GM18858 (cell line): ENCODE results near the gene PLA2G4C.

Experiments used
- ATAC-seq: cut with Tn5 transposase; IDR thresholded peaks from one replicate; pipeline ENCODE4 v1.9.1; 2021; ENCODE audit not compliant: unreplicated experiment

The PLA2G4C gene

DNA sequence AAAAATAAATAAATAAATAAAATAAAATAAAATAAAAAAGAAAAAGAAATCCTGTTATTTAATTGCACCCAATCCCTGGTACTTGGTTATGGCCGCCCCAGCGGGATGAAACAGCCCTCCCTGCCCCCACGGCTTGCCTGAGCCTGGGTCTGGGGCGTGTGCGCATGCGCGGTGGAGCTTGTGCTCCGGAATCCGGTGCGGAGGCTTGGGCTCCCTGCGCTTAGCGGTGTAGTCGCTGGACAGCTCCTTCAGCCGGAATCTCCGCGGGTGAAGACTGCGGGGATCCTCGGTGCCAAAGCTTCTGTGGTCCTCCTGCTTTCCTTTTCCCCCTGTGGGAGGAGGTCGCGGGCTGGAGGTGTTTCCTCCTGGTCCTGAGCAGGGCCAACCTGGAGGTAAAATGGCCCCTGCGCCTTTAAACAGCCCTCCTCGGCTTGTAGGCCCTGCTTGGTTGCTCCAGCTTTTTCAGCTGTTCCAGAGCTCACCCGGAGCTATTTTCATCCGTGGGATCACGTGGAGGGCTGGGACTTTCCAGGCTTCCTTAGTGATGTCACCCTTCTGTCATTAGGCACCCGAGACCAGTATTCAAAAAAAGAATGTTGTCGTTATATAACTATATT lies at the start of gene PLA2G4C:
Gene PLA2G4C (minus strand): TSS at position 468 of the 617 bp plus-strand sequence. CDS start 4,288 bp downstream, outside the sequence.
- no peak for ATAC-seq

DNA sequence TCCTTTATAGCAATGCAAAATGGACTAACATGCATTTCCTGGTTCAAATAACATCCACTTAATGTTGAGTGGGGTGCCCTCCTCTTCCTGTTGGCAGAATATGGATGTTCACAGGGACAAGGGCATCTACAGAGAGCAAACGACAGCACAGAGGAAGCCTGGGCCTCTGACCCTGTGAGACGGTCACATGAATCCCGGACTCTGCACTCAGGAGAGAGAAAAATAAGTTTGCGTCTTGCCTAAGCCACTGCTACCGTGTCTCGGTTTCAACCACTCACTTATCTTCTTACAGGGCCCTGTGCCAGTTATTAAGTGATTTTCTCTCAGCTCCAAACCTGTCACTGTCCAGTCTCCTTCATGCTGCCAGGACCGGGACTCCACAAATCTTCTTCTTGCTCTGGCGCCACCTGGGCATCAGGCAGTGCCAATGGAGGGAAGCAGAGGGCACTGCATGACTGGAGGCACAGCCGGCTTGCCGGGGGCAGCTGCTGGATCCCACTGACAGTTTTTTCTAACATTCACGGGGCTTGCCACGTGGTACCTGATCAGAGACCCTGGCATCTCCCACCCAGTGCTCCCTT lies 47.7 kb upstream of the PLA2G4C start:
- no peak for ATAC-seq

DNA sequence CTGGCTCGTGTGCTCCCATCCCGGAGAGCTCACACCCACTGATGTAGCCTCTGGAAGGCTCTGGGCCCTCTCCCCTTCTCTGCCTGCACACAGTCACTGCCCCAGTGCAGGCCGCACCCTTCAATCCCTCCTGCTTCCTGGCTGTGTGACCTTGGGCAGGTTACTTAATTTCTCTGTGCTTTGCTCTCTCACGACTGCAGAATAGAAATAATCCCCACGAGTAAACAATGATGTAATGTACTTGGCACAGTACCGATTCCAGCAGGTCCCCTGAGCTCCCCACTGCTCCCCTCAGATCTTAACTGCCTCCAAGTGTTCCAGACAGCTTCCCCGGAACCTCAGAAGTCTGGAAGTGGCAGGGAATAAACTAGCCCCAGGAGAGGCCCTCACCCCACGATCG lies 43.4 kb upstream of the PLA2G4C start:
- no peak for ATAC-seq

DNA sequence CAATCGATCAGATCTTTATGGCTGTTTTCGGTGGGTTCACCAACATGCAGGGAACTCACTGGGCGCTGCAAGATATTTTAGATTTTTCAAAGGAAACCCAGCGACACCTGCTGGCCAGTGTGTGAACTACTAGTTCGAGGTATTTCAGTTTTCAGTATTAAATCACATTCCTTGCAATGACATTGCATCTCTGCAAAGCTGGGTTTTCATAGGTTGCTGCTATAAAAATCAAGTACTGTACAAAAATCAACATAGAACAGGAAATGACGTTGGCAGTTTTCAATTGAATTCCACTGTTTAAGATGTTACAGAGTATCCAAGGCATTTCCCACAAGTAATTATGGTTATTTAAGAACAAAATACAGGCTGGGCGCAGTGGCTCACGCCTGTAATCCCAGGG lies 41.9 kb upstream of the PLA2G4C start:
- no peak for ATAC-seq

- no peak for ATAC-seq
Observed at GRCh38 chr19:48149430-48149829, 38.8 kb upstream of the PLA2G4C start.

- no peak for ATAC-seq
Observed at GRCh38 chr19:48148576-48148975, 38.0 kb upstream of the PLA2G4C start.

DNA sequence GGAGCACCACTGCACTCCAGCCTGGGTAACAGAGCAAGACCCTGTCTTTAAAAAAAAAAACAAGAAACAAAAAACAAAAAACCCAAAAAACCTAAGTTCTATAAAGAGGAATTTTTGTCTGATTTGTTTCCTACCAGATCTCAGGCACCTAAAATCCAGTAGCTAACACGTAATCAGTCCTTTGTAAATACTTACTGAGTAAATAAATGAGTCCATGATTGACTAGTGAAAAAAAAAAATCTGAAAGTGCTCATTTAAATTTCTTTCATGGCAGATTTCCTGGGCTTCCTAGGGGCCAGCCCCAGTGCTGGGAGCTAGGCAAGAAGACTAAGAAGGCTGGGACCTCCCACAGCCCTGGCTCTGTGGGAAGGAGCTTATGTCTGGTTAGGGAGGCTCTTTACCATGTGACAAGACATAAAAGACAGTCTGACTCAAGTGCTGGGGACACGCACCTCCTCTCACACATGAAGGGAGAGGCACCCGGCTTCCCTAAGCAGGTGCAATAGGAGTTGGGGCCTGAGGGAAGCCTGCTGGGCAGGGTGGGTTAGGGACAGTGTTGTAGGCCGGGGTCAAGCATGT lies 37.1 kb upstream of the PLA2G4C start:
- no peak for ATAC-seq

GRCh38 chr19:48139053-48139452 lies 28.4 kb upstream of the PLA2G4C start:
- ATAC-seq = no peak

DNA sequence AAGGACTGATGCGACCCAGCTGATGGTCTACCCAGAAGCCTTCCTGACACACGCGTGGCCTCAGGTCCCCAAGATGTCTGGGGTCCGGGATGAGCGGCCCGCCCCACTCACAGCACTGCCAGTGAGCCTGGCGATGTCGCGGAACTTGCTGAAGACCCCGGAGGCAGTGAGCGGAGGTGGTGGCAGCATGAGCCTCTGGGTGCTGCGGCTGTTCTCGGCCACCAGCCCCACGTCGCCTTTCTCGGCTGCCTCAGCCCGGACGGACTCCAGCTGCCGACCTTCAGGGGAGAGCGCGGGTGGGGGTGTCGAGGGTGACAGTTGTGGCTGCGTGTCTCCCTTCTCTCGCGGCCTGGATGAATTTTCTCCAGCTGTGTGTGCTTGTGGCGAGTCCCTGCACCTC lies 26.8 kb upstream of the PLA2G4C start:
- no peak for ATAC-seq

GRCh38 chr19:48136547-48136946 lies 25.9 kb upstream of the PLA2G4C start:
- ATAC-seq = no peak

DNA sequence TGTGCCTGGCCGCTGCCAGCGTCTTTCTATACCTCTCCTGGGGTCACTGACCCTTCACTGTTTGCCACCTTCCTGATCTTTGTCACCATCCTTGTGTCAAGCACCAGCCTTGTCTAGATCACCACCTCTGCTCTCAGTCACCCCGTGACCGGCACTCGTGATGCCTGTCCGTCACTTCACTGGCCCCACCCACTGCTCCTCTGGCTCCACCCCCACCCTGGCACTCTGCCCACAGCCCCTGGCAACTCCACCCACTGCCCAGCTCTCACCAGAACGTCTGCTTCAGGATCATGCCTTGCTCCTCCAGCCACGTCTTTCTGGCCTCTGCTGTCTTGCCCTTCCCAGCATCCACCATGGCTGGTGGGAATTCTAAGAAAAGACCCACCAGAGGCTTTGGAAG lies 24.8 kb upstream of the PLA2G4C start:
- ATAC-seq = no peak

DNA sequence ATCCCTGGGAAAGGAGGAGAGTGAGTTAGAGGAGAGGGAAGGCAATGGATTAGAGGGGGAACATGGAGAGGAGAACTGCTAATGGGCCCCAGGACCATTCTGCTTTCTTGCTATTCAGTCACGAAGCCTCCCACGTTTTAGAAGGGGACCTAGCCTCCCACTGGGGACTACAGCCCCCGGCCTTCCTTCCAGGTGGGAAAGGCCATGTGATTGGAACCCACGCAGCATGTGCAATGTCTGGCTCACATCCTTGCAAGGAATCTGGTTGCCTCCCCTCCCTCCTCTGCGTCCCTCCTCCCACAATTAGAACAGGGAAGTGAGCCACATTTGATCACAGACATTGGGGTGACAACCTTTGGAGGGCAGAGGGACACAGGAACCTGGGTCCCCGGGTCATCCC lies 22.5 kb upstream of the PLA2G4C start:
- no peak for ATAC-seq

DNA sequence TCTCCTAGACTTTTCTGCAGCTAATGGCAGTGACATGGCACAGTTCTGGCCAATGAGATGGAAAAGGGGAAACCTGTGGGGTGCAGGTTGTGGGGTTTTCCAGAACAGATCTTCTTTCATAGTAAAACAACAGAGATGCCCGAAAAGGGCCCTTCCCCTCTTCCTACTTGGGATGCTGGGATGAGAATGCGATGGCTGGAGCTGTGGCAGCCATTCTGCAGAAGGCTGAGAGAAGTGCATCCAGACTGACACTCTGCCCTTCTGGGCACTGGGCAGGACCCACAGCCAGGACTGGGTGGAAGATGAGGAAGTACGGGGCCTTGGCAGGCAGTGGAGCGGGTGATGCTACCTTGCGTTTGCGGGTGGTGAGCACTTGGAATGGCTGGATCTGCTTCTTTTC lies 16.9 kb upstream of the PLA2G4C start:
- no peak for ATAC-seq

- ATAC-seq = no peak
Observed at GRCh38 chr19:48123907-48124651, 13.5 kb upstream of the PLA2G4C start.

- no peak for ATAC-seq
Observed at GRCh38 chr19:48122421-48122820, 11.8 kb upstream of the PLA2G4C start.

DNA sequence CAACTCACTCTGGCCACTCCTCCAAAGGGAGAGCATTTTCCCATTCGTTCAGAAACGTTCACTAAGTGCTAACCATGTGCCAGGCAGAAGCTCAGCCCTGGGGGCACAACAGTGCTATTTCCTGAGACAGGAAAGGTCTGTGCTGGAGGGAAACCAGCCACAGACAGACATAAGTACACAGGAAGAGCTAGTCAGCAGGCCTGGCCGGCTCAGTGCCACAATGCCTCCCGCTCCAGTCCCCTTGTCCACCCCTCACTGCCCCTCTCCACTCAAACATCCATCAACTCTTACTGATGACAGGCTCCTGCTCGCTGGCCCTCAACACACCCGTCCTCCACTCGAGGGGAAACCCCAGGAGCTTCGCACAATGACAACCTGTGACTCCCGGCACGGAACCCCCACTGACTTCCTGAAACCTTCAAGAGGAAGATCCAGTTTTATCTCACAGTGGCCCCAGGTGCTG lies 11.3 kb upstream of the PLA2G4C start:
- ATAC-seq = no peak

DNA sequence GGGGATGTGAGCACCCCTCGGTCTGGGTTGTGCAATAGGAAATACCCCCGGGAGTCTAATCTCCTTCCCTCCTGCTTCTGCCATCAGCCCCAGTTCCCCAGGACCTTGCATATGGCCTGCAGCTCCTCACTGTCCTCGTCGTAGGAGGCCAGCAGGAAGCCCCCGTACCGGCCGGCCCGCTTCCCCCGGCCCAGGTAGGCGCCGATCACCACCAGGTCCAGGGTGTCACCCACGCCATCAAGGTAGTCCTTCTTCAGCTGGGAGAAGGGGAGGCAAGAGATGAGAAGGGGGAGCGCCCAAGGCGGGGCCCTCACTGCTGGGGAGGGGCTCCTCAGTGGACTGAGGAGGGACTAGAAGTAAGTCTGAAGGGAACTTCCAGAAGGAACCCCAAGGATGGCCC lies 10.4 kb upstream of the PLA2G4C start:
- no peak for ATAC-seq

DNA sequence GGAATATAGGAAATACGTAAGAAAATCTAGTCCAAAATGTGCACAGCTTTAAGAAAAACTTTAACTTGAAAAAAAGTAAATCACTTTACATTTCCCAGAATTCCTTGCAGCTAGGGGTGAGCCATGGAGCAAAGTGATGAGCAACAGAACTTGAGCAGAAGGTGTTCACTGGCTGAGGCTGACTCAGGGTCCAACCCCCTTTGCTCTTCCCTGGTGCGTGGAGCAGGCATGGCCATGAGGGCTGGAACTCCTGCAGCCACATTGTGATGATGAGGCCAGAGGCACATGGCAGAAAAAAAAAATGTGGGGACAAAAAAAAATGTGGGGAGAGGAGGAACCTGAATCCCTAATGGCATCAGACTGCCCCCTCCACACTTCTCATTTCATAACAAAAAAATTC lies 9.9 kb upstream of the PLA2G4C start:
- no peak for ATAC-seq

DNA sequence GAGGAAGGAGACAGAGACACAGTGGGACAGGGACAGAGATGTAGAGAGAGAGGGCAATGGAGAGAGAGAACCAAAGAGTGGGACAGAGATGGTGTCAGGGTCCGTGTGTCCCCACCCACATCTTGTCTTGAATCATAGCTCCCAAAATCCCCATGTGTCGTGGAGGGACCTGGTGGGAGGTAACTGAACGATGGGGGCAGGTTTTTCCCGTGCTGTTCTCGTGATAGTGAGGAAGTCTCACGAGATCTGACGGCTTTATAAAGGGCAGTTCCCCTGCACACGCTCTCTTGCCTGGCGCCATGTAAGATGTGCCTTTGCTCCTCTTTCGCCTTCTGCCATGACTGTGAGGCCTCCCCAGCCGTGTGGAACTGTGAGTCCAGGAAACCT lies 7.5 kb upstream of the PLA2G4C start:
- no peak for ATAC-seq

DNA sequence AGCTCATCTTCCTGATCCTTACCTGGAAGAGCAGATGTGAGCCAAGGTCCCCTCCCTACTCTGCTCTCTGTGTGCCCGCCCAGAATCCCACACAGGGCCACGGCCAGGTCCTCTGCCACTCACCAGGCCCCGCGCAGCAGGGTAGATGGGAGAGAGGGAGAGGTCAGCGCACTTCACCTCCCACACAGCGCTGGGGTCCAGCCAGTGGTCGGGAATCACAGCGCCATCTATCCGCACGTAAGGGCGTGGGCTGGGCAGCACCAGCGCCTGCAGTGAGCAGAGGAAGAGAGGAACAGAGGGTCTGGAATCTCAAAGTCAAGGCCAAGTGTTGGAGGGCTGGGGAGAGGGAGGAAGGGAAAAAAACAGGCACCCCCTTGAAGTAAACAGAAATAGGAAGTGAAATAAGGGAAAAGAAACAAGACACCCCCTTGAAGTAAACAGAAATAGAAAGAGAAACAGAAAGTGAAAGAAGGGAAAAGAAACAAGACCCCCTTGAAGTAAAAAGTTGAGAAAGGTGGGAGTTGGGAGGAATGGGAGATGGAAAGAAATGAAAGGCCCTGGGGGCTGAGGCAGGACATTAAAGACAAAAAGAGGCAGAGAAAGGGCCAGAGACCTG lies 7.0 kb upstream of the PLA2G4C start:
- no peak for ATAC-seq

GRCh38 chr19:48113190-48113917 lies 2.7 kb upstream of the PLA2G4C start:
- ATAC-seq = no peak
